Fibroblast of the aortic adventitia (primary cell): Measurements from ENCODE around the gene EXOC6. TPM values are rescaled to one million over a fixed set of nuclear protein-coding genes. Genes with fewer than 3 reads are reported as not detected.

Source experiments
- DNase-seq: peaks from one replicate; pipeline ENCODE4 v3.0.0-alpha.2; 2010; ENCODE audit warnings: low read depth
- H3K4me3 ChIP-seq: 2 replicates; pipeline ENCODE4 v1.5.1; 2011; ENCODE audit warnings: low read depth, mild to moderate bottlenecking, control low read depth, low read length, moderate library complexity
- total RNA-seq: library from RNA; depleted of rRNA; stranded (reverse); fragments of >200 nt; gene quantifications from 2 replicates; pipeline ENCODE4 v1.2.3, GENCODE V29; 2012; ENCODE audit warnings: low replicate concordance
- TF ChIP-seq, protein P1 (sequence below): IDR thresholded peaks from 2 replicates; pipeline ENCODE4 v1.5.1; 2011; ENCODE audit warnings: mild to moderate bottlenecking, low read length, control low read depth, inconsistent platforms; ENCODE audit not compliant: insufficient read depth

The EXOC6 gene
- total RNA-seq, 1 donor, result 16.5 TPM

GRCh38 chr10:92826061-92826460 is 22.3 kb upstream of the EXOC6 start:
- DNase-seq, result no peak
- TF ChIP-seq, protein P1, sequence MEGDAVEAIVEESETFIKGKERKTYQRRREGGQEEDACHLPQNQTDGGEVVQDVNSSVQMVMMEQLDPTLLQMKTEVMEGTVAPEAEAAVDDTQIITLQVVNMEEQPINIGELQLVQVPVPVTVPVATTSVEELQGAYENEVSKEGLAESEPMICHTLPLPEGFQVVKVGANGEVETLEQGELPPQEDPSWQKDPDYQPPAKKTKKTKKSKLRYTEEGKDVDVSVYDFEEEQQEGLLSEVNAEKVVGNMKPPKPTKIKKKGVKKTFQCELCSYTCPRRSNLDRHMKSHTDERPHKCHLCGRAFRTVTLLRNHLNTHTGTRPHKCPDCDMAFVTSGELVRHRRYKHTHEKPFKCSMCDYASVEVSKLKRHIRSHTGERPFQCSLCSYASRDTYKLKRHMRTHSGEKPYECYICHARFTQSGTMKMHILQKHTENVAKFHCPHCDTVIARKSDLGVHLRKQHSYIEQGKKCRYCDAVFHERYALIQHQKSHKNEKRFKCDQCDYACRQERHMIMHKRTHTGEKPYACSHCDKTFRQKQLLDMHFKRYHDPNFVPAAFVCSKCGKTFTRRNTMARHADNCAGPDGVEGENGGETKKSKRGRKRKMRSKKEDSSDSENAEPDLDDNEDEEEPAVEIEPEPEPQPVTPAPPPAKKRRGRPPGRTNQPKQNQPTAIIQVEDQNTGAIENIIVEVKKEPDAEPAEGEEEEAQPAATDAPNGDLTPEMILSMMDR, result no peak

DNA sequence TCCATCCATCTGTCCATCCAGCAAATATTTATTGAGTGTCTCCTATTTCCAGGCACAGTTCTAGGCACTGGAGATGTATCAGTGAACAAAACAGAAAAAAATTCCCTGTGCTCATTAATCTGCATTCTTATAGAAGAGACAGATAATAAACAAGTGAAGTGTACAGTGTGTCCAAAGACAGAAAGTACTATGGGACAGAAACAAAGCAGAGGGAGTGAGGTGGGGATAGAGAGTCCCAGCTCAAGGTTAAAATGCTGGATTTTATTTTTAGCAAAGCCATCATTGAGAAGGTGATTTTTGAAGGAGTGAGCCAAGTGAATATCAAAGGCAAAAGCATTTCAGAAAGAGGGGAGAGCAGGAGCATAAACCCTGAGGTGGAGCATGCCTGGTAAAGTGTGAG is 21.8 kb upstream of the EXOC6 start:
- H3K4me3 ChIP-seq, result no peak overlapping the region
- TF ChIP-seq, protein P1, result no peak
- DNase-seq, result no peak

More at GRCh38 chr10:92826061-92826460, 22.3 kb upstream of the EXOC6 start:
- no peak overlapping the region for H3K4me3 ChIP-seq

- TF ChIP-seq, protein P1, result no peak
- no peak for DNase-seq
- H3K4me3 ChIP-seq, result no peak overlapping the region
Observed at GRCh38 chr10:92829042-92829785, 19.1 kb upstream of the EXOC6 start.

DNA sequence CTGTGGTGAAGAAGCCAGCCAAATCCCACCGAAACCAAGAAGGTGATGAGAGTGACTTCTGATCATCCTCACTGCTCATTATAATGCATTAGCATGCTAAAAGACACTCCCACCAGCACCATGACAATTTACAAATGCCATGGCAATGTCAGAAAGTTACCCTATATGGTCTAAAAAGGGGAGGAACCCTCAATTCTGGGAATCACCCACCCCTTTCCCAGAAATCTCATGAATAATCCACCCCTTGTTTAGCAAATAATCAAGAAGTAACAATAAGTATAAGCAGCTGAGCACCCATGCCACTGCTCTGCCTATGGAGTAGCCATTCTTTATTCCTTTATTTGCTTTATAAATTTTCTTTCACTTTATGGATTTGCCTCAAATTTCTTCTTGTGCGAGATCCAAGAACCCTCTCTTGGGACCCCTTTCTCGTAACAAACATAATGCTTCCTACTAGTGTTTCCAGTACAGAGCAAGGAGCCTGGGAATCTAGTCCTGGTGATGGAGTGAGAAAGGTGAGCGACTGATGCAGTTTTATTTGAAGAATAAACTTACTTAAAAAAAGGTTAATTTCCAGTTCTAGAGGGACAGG is 18.4 kb upstream of the EXOC6 start:
- DNase-seq, result no peak
- H3K4me3 ChIP-seq, result no peak overlapping the region
- TF ChIP-seq, protein P1, result no peak

- no peak overlapping the region for H3K4me3 ChIP-seq
- DNase-seq, result no peak
- TF ChIP-seq, protein P1, result no peak
Observed at GRCh38 chr10:92830478-92831389, 17.6 kb upstream of the EXOC6 start.

GRCh38 chr10:92832121-92832520 is 16.2 kb upstream of the EXOC6 start:
- no peak for DNase-seq
- TF ChIP-seq, protein P1, result no peak
- H3K4me3 ChIP-seq, result no peak overlapping the region
